HG02973 (cell line): ENCODE measurements around the gene SF3A1.
"Not testable (repeated sequence)": the region's sequence is repeated elsewhere in the genome, so short reads cannot be mapped to it uniquely, and the experiment has no call there.

Experiments used
- ATAC-seq: cut with Tn5 transposase; IDR thresholded peaks from one replicate; pipeline ENCODE4 v1.9.1; 2021; ENCODE audit warnings: moderate library complexity; ENCODE audit not compliant: unreplicated experiment

The SF3A1 gene

GRCh38 chr22:30354644-30355043 is 2.0 kb downstream of the SF3A1 start:
- no peak for ATAC-seq

GRCh38 chr22:30351226-30351625 is 5.5 kb downstream of the SF3A1 start:
- ATAC-seq = no peak

GRCh38 chr22:30348809-30349208 is 7.9 kb downstream of the SF3A1 start:
- ATAC-seq = no peak

- ATAC-seq = no peak
Measured at GRCh38 chr22:30348404-30348803, 8.3 kb downstream of the SF3A1 start.

GRCh38 chr22:30347255-30347892 is 9.3 kb downstream of the SF3A1 start:
- no peak for ATAC-seq

- no peak for ATAC-seq
Measured at GRCh38 chr22:30344447-30345200, 12.1 kb downstream of the SF3A1 start.

- no peak for ATAC-seq
Measured at GRCh38 chr22:30340911-30341685, 15.6 kb downstream of the SF3A1 start.

GRCh38 chr22:30338802-30339201 is 17.9 kb downstream of the SF3A1 start:
- no peak for ATAC-seq

- not testable (repeated sequence) for ATAC-seq
Measured at GRCh38 chr22:30338341-30338740, 18.4 kb downstream of the SF3A1 start.

GRCh38 chr22:30337461-30337778 is 19.3 kb downstream of the SF3A1 start:
- no peak for ATAC-seq

GRCh38 chr22:30336752-30337460 is 19.8 kb downstream of the SF3A1 start:
- ATAC-seq = no peak

GRCh38 chr22:30335236-30335635 is 21.5 kb downstream of the SF3A1 start:
- ATAC-seq = no peak

- ATAC-seq = no peak
Measured at GRCh38 chr22:30334646-30335045, 22.0 kb downstream of the SF3A1 start.

GRCh38 chr22:30333707-30334087 is 23.0 kb downstream of the SF3A1 start:
- ATAC-seq = no peak

GRCh38 chr22:30332994-30333706 is 23.5 kb downstream of the SF3A1 start:
- no peak for ATAC-seq

GRCh38 chr22:30332551-30332950 is 24.1 kb downstream of the SF3A1 start:
- no peak for ATAC-seq

- ATAC-seq = no peak
Measured at GRCh38 chr22:30328466-30329049, 28.1 kb downstream of the SF3A1 start.

GRCh38 chr22:30327864-30328345 is 28.8 kb downstream of the SF3A1 start:
- no peak for ATAC-seq

GRCh38 chr22:30326706-30327362 is 29.9 kb downstream of the SF3A1 start, which contains the start of gene TBC1D10A:
TSS of gene TBC1D10A (minus strand) at chr22:30326941. CDS start at chr22:30326881, 60 bp downstream.
- ATAC-seq = peak; percentile 69
